ENCODE measurements around the gene TRAF5. TPM values are rescaled to one million over a fixed set of nuclear protein-coding genes. Genes with fewer than 3 reads are reported as not detected.
"Not testable (repeated sequence)": the region's sequence is repeated elsewhere in the genome, so short reads cannot be mapped to it uniquely, and the experiment has no call there.

The TRAF5 gene
- total RNA-seq, 4 donors from 2014 or later = 1.3 to 11.7 (median 4.3) TPM

DNA sequence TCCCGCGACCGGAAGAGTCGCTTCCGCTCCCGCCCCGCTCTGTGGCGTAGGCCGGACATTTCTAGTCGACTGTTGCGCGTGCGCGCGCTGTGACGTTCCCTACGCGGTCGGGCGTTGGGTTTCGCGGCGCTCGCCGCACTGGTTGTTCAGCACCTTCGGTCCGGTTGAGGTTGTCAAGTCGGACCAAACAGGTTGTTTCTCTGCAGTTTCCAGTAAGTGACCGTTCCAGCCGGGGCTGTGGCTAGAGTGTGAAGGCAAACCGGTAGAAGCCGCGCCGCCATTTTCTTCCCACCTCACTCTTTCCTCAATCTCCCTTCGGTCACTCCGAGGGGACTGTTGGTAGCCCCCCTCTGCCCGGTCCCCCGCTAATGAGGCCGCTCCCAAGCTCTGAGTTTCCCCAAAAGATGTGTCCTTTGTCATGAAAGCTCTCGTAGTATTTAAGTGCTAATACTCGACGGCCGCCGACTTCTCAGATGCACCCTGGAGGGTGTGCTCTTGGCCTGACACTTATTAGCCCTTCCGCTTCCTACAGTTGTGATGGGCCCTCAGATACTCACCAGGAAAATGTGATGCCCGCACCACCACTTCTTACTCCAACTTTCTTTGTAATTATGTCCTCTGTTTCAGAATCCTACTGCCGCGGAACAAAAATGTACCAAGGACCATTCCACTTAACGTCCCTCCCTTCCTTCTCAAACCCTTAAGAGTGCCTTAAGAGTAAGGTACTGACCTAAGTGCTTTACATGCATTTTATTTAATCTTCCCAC is 56.3 kb downstream of the TRAF5 start:
- peak overlapping the region; percentile 67 for H3K4me3 ChIP-seq
- peaks cover 15% of the 10 kb centered on the region for H3K4me1 ChIP-seq
- TF ChIP-seq POLR2A (IDR thresholded peaks at IDR 0.05) (peak; percentile 66 to 87), POLR2AphosphoS5 (IDR thresholded peaks at IDR 0.05) (peak; percentile 32 to 84 (median 66)), EP300 (IDR thresholded peaks at IDR 0.05) (no peak)
- TF ChIP-seq, protein P1, sequence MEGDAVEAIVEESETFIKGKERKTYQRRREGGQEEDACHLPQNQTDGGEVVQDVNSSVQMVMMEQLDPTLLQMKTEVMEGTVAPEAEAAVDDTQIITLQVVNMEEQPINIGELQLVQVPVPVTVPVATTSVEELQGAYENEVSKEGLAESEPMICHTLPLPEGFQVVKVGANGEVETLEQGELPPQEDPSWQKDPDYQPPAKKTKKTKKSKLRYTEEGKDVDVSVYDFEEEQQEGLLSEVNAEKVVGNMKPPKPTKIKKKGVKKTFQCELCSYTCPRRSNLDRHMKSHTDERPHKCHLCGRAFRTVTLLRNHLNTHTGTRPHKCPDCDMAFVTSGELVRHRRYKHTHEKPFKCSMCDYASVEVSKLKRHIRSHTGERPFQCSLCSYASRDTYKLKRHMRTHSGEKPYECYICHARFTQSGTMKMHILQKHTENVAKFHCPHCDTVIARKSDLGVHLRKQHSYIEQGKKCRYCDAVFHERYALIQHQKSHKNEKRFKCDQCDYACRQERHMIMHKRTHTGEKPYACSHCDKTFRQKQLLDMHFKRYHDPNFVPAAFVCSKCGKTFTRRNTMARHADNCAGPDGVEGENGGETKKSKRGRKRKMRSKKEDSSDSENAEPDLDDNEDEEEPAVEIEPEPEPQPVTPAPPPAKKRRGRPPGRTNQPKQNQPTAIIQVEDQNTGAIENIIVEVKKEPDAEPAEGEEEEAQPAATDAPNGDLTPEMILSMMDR (IDR thresholded peaks at IDR 0.05) = no peak
- H3K36me3 ChIP-seq = no peaks in the 10 kb centered on the region
- peak overlapping the region; percentile 87 for H3K27ac ChIP-seq
- no peaks in the 10 kb centered on the region for H3K9me3 ChIP-seq
- H3K27me3 ChIP-seq = no peaks in the 10 kb centered on the region
- WGBS = 3% methylated on average over 32 of the region's 49 CpGs
- peak; percentile 94 to 95 for DNase-seq (ENCODE audit: low spot score in 2 of 2)

DNA sequence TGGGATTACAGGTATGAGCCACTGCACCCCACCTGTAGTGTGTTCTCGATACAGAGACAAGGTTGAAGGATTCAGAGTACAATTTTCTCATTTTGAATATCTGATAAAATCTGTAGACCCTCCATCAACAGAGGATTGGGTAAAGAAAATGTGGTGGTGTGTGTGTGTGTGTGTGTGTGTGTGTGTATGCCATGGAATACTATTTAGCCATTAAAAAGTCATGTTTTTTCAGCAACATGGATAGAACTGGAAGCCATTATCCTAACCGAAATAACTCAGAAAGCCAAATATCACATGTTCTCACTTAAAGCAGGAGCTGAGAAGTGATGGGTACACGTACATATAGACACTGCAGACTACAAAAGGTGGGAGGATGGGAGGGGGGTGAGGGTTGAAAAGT is 57.9 kb downstream of the TRAF5 start:
- Histone ChIP-seq H3K27me3 (no peaks in the 10 kb centered on the region), H3K4me1 (peaks cover 11% of the 10 kb centered on the region), H3K4me3 (no peak overlapping the region), H3K36me3 (no peaks in the 10 kb centered on the region), H3K9me3 (no peaks in the 10 kb centered on the region), H3K27ac (no peak overlapping the region)
- 100% methylated on average over 3 of the region's 3 CpGs for WGBS
- TF ChIP-seq, protein P1 (IDR thresholded peaks at IDR 0.05) = no peak
- TF ChIP-seq EP300 (IDR thresholded peaks at IDR 0.05) (no peak), POLR2A (IDR thresholded peaks at IDR 0.05) (no peak)
- DNase-seq (ENCODE audit: low spot score in 2 of 2) = no peak

DNA sequence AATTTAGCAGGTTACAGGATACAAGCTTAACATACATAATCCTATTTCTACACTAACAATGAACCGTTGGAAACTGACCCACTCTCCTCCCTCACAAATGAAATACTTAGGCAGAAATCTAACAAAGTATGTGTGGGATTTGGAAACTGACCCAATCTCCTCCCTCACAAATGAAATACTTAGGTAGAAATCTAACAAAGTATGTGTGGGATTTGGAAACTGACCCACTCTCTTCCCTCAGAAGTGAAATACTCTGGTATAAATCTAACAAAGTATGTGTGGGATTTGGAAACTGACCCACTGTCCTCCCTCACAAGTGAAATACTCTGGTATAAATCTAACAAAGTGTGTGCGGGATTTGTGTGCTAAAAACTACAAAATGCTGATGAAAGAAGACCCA is 60.3 kb downstream of the TRAF5 start:
- WGBS = 71% methylated on average over 2 of the region's 2 CpGs
- no peak overlapping the region for H3K27ac ChIP-seq
- DNase-seq (ENCODE audit: low spot score in 2 of 2) = no peak
- peaks cover 8% of the 10 kb centered on the region for H3K4me1 ChIP-seq
- TF ChIP-seq POLR2A (IDR thresholded peaks at IDR 0.05) (no peak), EP300 (IDR thresholded peaks at IDR 0.05) (no peak), POLR2AphosphoS5 (IDR thresholded peaks at IDR 0.05) (no peak)
- TF ChIP-seq, protein P1 (IDR thresholded peaks at IDR 0.05) = no peak
- no peak overlapping the region for H3K4me3 ChIP-seq
- no peaks in the 10 kb centered on the region for H3K9me3 ChIP-seq
- no peaks in the 10 kb centered on the region for H3K27me3 ChIP-seq
- H3K36me3 ChIP-seq = peaks cover 3% of the 10 kb centered on the region

DNA sequence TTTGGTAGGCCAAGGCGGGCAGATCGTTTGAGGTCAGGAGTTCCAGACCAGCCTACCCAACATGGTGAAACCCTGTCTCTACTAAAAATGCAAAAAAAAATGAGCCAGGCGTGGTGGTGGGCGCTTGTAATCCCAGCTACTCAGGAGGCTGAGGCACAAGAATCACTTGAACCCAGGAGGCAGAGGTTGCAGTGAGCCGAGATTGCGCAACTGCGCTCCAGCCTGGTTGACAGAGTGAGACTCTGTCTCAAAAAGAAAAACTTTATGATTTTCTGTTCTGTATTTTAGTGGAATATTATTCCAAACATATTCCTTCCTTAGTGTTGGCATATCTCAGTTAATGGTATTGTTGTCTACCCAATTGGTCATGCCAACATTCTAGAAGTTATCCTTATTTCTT is 64.2 kb downstream of the TRAF5 start:
- not testable (repeated sequence) for H3K27me3 ChIP-seq; DNase-seq (ENCODE audit: low spot score in 2 of 2); H3K9me3 ChIP-seq; H3K4me3 ChIP-seq; H3K27ac ChIP-seq; H3K36me3 ChIP-seq; H3K4me1 ChIP-seq
- WGBS = 95% methylated on average over 7 of the region's 7 CpGs

DNA sequence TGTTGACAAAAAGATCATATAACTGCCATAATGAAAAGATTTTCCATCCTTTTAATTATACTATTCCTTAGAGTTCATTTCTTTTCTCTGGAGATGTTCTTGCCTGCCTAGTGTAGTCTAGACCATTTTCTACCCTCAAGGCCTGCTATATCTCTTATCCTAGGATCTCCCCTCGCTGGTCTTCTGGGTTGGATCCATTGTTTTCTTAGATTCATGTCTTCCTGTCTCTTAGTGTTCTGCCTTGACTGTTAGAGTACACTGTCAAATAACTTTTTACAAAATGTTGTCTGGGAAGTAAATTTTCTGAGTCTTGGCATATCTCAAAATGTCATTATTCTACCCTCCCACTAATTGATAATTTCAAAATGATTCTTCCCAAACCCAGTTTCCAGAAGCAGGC is 66.6 kb downstream of the TRAF5 start:
- DNase-seq (ENCODE audit: low spot score in 2 of 2) = no peak
- Histone ChIP-seq H3K4me3 (no peak overlapping the region), H3K36me3 (peaks cover 13% of the 10 kb centered on the region), H3K27ac (no peak overlapping the region), H3K9me3 (no peaks in the 10 kb centered on the region), H3K4me1 (no peaks in the 10 kb centered on the region), H3K27me3 (no peaks in the 10 kb centered on the region)
- no peak for TF ChIP-seq EP300 (IDR thresholded peaks at IDR 0.05)
- TF ChIP-seq POLR2AphosphoS5 (IDR thresholded peaks at IDR 0.05) = no peak
- TF ChIP-seq, protein P1 (IDR thresholded peaks at IDR 0.05) = no peak
- TF ChIP-seq POLR2A (IDR thresholded peaks at IDR 0.05) = no peak
- WGBS = 63% methylated on average over 1 of the region's 1 CpG

DNA sequence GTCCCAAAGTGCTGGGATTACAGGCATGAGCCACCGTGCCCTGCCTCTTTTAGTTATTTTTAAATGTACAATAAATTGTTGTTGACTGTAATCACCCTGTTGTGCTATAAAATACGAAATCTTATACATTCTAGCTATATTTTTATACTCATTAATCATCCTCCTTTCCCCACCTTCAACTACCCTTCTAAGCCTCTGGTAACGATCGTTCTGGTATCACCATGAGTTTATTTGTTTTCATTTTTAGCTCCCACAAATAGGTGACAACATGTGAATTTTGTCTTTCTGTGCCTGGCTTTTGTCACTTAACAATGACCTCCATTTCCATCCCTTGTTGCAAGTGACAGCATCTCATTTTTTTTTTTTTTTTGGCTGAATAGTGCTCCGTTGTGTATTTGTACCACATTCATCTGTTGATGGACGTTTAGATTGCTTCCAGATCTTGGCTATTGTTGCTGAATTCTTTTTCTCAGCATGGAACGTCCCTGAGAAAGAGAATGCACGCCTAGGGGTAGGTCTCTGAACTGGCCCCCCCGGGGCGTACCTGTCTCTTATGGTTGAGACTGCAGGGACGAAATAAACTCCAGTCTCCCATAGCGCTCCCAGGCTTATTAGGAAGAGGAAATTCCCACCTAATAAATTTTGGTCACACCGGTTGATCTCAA is 71.8 kb downstream of the TRAF5 start:
- 70% methylated on average over 13 of the region's 13 CpGs for WGBS
- H3K9me3 ChIP-seq, H3K27ac ChIP-seq: not testable (repeated sequence)

DNA sequence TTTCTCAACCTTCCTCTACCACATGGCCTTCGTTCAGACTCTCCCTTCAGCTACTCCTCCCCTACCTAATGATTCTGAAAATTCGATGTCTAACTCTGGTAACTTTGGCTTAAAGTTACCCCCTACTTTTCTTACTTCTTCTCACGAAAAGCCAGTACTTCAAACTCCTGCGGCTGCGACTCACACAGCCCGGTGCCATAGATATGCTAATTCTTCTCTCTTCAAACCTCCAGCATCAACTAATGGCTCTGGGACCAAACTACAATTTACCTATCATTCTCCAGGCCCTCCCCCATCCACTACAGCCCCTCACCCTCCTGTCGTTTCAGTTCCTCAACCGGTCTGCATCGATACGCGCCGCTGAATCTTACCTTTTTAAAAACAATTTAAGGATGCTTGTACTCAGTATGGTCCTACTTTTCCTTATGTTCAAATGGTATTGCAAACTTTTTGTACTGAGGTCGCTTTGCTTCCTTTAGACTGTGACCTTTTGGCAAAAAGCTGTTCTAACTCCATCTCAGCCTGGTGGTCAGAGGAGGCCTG is 73.3 kb downstream of the TRAF5 start:
- not testable (repeated sequence) for H3K36me3 ChIP-seq; DNase-seq (ENCODE audit: low spot score in 2 of 2); H3K4me3 ChIP-seq; H3K27me3 ChIP-seq; H3K27ac ChIP-seq; H3K4me1 ChIP-seq; H3K9me3 ChIP-seq
- 88% methylated on average over 13 of the region's 13 CpGs for WGBS

More for the DNA sequence above, 71.8 kb downstream of the TRAF5 start:
- H3K4me3 ChIP-seq; H3K27me3 ChIP-seq; DNase-seq (ENCODE audit: low spot score in 2 of 2); H3K36me3 ChIP-seq; H3K4me1 ChIP-seq: not testable (repeated sequence)

DNA sequence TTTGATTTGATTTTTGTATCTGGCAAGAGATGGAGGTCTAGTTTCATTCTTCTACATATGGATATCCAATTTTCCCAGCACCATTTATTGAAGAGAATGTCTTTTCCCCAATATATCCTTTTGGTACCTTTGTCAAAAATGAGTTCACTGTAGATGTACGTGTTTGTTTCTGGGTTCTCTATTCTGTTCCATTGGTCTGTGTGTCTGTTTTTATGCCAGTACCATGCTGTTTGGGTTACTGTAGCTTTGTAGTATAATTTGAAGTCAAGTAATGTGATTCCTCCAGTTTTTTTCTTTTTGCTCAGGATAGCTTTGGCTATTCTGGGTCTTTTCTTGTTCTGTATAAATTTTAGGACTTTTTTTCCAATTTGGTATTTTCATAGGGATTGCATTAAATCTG is 75.1 kb downstream of the TRAF5 start:
- H3K9me3 ChIP-seq; H3K4me3 ChIP-seq; DNase-seq (ENCODE audit: low spot score in 2 of 2); H3K36me3 ChIP-seq; H3K27ac ChIP-seq; H3K4me1 ChIP-seq; H3K27me3 ChIP-seq: not testable (repeated sequence)
- 90% methylated on average over 1 of the region's 1 CpG for WGBS

DNA sequence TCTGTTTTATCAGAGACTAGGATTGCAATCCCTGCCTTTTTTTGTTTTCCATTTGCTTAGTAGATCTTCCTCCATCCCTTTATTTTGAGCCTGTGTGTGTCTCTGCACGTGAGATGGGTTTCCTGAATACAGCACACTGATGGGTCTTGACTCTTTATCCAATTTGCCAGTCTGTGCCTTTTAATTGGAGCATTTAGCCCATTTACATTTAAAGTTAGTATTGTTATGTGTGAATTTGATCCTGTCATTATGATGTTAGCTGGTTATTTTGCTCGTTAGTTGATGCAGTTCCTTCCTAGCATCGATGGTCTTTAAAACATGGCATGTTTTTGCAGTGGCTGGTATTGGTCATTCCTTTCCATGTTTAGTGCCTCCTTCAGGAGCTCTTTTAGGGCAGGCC is 79.5 kb downstream of the TRAF5 start:
- not testable (repeated sequence) for H3K27me3 ChIP-seq; H3K27ac ChIP-seq; H3K4me1 ChIP-seq; DNase-seq (ENCODE audit: low spot score in 2 of 2); H3K9me3 ChIP-seq; H3K4me3 ChIP-seq; H3K36me3 ChIP-seq
- 100% methylated on average over 2 of the region's 3 CpGs for WGBS
